PC-3 (cell line): Measurements from ENCODE around the gene NKTR.

Experiments used
- CTCF ChIP-seq: fragments of 300-600 bp; sonication (generic); conservative IDR thresholded peaks from 2 replicates; pipeline ENCODE4 v1.5.1; 2017; ENCODE audit warnings: antibody characterized with exemption, low read depth, mild to moderate bottlenecking, low read length
- EZH2 ChIP-seq: fragments of 300-600 bp; sonication (generic); IDR thresholded peaks from one replicate; pipeline ENCODE4 v1.6.1; 2017; ENCODE audit warnings: antibody characterized with exemption, mild to moderate bottlenecking, low read length; ENCODE audit not compliant: unreplicated experiment

GRCh38 chr3:42696356-42697288 is 96.1 kb downstream of the NKTR start:
- no peak for TF ChIP-seq CTCF
- TF ChIP-seq EZH2, result no peak
